WTC11 (cell line): Measurements from ENCODE around the gene SF3B1. TPM values are rescaled to one million over a fixed set of nuclear protein-coding genes. Genes with fewer than 3 reads are reported as not detected.

Source experiments
- ATAC-seq: fragments of 200-7000 bp; cut with Tn5 transposase; 2 replicates; pipeline ENCODE4 v1.10.0; 2021; ENCODE audit warnings: mild to moderate bottlenecking, moderate library complexity
- CTCF ChIA-PET: fragments of 300-600 bp; sonication (Branson Sonifier 250); formaldehyde crosslinking; loops from one replicate; lab custom pipeline; 2021; ENCODE audit warnings: antibody characterized with exemption; lab: Charles Lee
- POLR2A ChIA-PET: fragments of 350-600 bp; sonication (Branson Sonifier 250); formaldehyde crosslinking; loops from one replicate; lab custom pipeline; 2021; ENCODE audit warnings: antibody characterized with exemption; lab: Charles Lee
- DNase-seq: peaks from one replicate; pipeline ENCODE4 v3.0.0; 2021; ENCODE audit warnings: low spot score
- H3K27ac Mint-ChIP-seq: 2 replicates; pipeline ENCODE4 v1.8.0; 2021; ENCODE audit warnings: mixed read lengths
- H3K27me3 Mint-ChIP-seq: 2 replicates; pipeline ENCODE4 v1.8.0; 2021; ENCODE audit warnings: low read depth, mild to moderate bottlenecking, moderate library complexity, mixed read lengths
- H3K36me3 Mint-ChIP-seq: 2 replicates; pipeline ENCODE4 v1.8.0; 2021; ENCODE audit warnings: mixed read lengths
- H3K4me1 Mint-ChIP-seq: 2 replicates; pipeline ENCODE4 v1.8.0; 2022; ENCODE audit warnings: mixed read lengths
- H3K4me3 Mint-ChIP-seq: 2 replicates; pipeline ENCODE4 v1.8.0; 2021; ENCODE audit warnings: mild to moderate bottlenecking, moderate library complexity, mixed read lengths
- H3K9me3 Mint-ChIP-seq: 2 replicates; pipeline ENCODE4 v1.8.0; 2021; ENCODE audit warnings: mixed read lengths
- ATF1 ChIP-seq: sonication (generic); formaldehyde crosslinking; IDR thresholded peaks from 2 replicates; pipeline ENCODE4 v1.8.1; 2023; ENCODE audit warnings: mild to moderate bottlenecking, moderate library complexity, missing genetic modification reagents
- CREB1 ChIP-seq: sonication (generic); formaldehyde crosslinking; IDR thresholded peaks from 2 replicates; pipeline ENCODE4 v1.8.0; 2023; ENCODE audit warnings: mild to moderate bottlenecking, missing genetic modification reagents
- ELF4 ChIP-seq: sonication (generic); formaldehyde crosslinking; IDR thresholded peaks from 2 replicates; pipeline ENCODE4 v1.8.1; 2022; ENCODE audit warnings: low read depth, mild to moderate bottlenecking, moderate library complexity, missing genetic modification reagents
- ESRRA ChIP-seq: sonication (generic); formaldehyde crosslinking; IDR thresholded peaks from 2 replicates; pipeline ENCODE4 v1.8.1; 2022; ENCODE audit warnings: mild to moderate bottlenecking, missing genetic modification reagents, borderline replicate concordance
- GRHL2 ChIP-seq: fragments of 250-450 bp; sonication (Bioruptor Pico); IDR thresholded peaks from 2 replicates; pipeline ENCODE4 v1.8.0; 2022; ENCODE audit warnings: mild to moderate bottlenecking, moderate library complexity; ENCODE audit not compliant: insufficient replicate concordance, severe bottlenecking
- IRF2 ChIP-seq: sonication (generic); formaldehyde crosslinking; IDR thresholded peaks from 2 replicates; pipeline ENCODE4 v1.8.0; 2022; ENCODE audit warnings: low read depth, missing genetic modification reagents, borderline replicate concordance
- JAZF1 ChIP-seq: fragments of 250-450 bp; sonication (Bioruptor Pico); IDR thresholded peaks from 2 replicates; pipeline ENCODE4 v1.9.0; 2021; ENCODE audit warnings: moderate library complexity, mild to moderate bottlenecking, inconsistent platforms
- MXD4 ChIP-seq: fragments of 250-450 bp; sonication (Bioruptor Pico); IDR thresholded peaks from 2 replicates; pipeline ENCODE4 v1.8.0; 2021; ENCODE audit warnings: mild to moderate bottlenecking, moderate library complexity, borderline replicate concordance
- RORB ChIP-seq: fragments of 250-450 bp; sonication (Bioruptor Pico); IDR thresholded peaks from 2 replicates; pipeline ENCODE4 v1.9.0; 2021; ENCODE audit warnings: mild to moderate bottlenecking
- TEAD1 ChIP-seq: sonication (generic); formaldehyde crosslinking; IDR thresholded peaks from 2 replicates; pipeline ENCODE4 v1.8.0; 2022; ENCODE audit warnings: mild to moderate bottlenecking, missing genetic modification reagents
- ZBTB21 ChIP-seq: sonication (generic); formaldehyde crosslinking; IDR thresholded peaks from 2 replicates; pipeline ENCODE4 v1.8.1; 2023; ENCODE audit warnings: mild to moderate bottlenecking, missing genetic modification reagents, borderline replicate concordance
- ZNF219 ChIP-seq: sonication (generic); formaldehyde crosslinking; IDR thresholded peaks from 2 replicates; pipeline ENCODE4 v1.8.0; 2023; ENCODE audit warnings: missing genetic modification reagents, mild to moderate bottlenecking, borderline replicate concordance
- ZNF671 ChIP-seq: fragments of 250-450 bp; sonication (Bioruptor Pico); IDR thresholded peaks from 2 replicates; pipeline ENCODE4 v1.8.0; 2021; ENCODE audit warnings: mild to moderate bottlenecking
- total RNA-seq: library from RNA; stranded (reverse); gene quantifications from 3 replicates; pipeline ENCODE4 v1.2.3, GENCODE V29; 2021
- TF ChIP-seq, protein P1 (sequence below): sonication (generic); formaldehyde crosslinking; conservative IDR thresholded peaks from 2 replicates; pipeline ENCODE4 v1.8.1; 2022; ENCODE audit warnings: mild to moderate bottlenecking, missing genetic modification reagents
- TF ChIP-seq, protein P2 (sequence below): fragments of 250-450 bp; sonication (Bioruptor Pico); IDR thresholded peaks from 2 replicates; pipeline ENCODE4 v2.1.2; 2022; ENCODE audit warnings: mild to moderate bottlenecking, moderate library complexity
- TF ChIP-seq, protein P3 (sequence below): sonication (generic); formaldehyde crosslinking; conservative IDR thresholded peaks from 2 replicates; pipeline ENCODE4 v1.8.1; 2023; ENCODE audit warnings: mild to moderate bottlenecking, low read depth, missing genetic modification reagents, moderate library complexity
- TF ChIP-seq, protein P4 (sequence below): fragments of 250-450 bp; sonication (Bioruptor Pico); IDR thresholded peaks from 2 replicates; pipeline ENCODE4 v1.9.0; 2021; ENCODE audit warnings: mild to moderate bottlenecking
- TF ChIP-seq, protein P5 (sequence below): sonication (generic); formaldehyde crosslinking; IDR thresholded peaks from 2 replicates; pipeline ENCODE4 v1.8.0; 2023; ENCODE audit warnings: missing genetic modification reagents
- TF ChIP-seq, protein P6 (sequence below): sonication (generic); formaldehyde crosslinking; IDR thresholded peaks from 2 replicates; pipeline ENCODE4 v1.8.1; 2023; ENCODE audit warnings: mild to moderate bottlenecking, moderate library complexity, missing genetic modification reagents

Gene SF3B1
- total RNA-seq, 1 experiment from 2014 or later: 321 TPM

DNA sequence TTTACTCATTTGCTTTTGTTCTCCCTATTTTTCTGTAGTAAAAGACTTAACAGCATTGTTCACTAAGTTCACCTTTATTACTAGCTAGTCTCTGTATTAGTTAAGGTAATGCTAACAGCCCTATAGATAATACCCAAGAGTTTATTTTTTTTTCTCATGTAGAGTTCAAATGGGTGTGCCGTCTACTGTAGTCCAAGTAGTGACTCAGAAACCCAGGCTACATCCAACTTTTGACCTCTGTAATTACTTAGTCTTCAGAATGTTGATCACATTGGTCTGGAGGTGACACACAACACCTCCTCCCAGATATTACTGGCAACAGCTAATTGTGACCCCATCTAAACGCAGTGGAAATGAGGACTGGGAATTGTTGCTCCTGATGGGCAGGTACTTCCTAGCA is 26.2 kb upstream of the SF3B1 start:
- peaks cover 21% of the 10 kb centered on the region for H3K36me3 Mint-ChIP-seq
- H3K27me3 Mint-ChIP-seq: no peaks in the 10 kb centered on the region
- H3K4me1 Mint-ChIP-seq: no peaks in the 10 kb centered on the region
- TF ChIP-seq TEAD1 (CRISPR knock-in tag) (no peak), GRHL2 (CRISPR knock-in tag) (no peak)
- ATAC-seq (no peak), DNase-seq (no peak)
- ChIA-PET CTCF (no interaction called here), POLR2A (no interaction called here)
- H3K9me3 Mint-ChIP-seq: no peaks in the 10 kb centered on the region
- 0 out of 2 replicates have a peak overlapping the region, but pooled peaks have one; percentile 19 for H3K27ac Mint-ChIP-seq
- H3K4me3 Mint-ChIP-seq: no peak overlapping the region

DNA sequence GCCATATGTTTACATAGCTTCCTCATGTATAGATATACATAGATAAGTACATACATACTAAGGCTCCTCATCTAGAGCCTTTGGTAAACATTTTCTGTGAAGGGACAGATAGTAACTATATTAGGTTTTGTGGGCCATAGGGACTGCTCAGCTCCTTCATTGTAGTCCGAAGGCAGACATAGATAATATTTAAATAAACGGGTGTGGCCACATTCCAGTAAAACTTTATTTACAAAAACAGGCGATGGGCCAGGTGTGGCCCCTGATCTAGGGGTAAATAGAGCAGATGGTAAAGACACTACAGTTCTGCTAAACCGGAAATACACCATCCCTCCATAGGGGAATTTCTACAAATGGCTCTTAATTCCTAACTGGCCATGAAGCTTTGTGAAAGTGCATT is 25.8 kb upstream of the SF3B1 start:
- ChIA-PET POLR2A (no interaction called here), CTCF (no interaction called here)
- H3K9me3 Mint-ChIP-seq: peaks cover 3% of the 10 kb centered on the region
- H3K27ac Mint-ChIP-seq: no peak overlapping the region
- TF ChIP-seq ZBTB21 (CRISPR knock-in tag): no peak
- TF ChIP-seq, protein P1, sequence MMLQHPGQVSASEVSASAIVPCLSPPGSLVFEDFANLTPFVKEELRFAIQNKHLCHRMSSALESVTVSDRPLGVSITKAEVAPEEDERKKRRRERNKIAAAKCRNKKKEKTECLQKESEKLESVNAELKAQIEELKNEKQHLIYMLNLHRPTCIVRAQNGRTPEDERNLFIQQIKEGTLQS (CRISPR knock-in tag): no peak
- TF ChIP-seq ATF1 (CRISPR knock-in tag): no peak
- no peak for TF ChIP-seq ELF4 (CRISPR knock-in tag)
- TF ChIP-seq, protein P2, sequence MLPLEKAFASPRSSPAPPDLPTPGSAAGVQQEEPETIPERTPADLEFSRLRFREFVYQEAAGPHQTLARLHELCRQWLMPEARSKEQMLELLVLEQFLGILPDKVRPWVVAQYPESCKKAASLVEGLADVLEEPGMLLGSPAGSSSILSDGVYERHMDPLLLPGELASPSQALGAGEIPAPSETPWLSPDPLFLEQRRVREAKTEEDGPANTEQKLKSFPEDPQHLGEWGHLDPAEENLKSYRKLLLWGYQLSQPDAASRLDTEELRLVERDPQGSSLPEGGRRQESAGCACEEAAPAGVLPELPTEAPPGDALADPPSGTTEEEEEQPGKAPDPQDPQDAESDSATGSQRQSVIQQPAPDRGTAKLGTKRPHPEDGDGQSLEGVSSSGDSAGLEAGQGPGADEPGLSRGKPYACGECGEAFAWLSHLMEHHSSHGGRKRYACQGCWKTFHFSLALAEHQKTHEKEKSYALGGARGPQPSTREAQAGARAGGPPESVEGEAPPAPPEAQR (CRISPR knock-in tag): no peak
- TF ChIP-seq RORB (CRISPR knock-in tag): no peak
- TF ChIP-seq, all 79 proteins: peak for 0
- Mint-ChIP-seq H3K27me3 (no peaks in the 10 kb centered on the region), H3K4me1 (no peaks in the 10 kb centered on the region), H3K36me3 (peaks cover 19% of the 10 kb centered on the region), H3K4me3 (no peak overlapping the region)
- no peak for ATAC-seq
- no peak for DNase-seq

DNA sequence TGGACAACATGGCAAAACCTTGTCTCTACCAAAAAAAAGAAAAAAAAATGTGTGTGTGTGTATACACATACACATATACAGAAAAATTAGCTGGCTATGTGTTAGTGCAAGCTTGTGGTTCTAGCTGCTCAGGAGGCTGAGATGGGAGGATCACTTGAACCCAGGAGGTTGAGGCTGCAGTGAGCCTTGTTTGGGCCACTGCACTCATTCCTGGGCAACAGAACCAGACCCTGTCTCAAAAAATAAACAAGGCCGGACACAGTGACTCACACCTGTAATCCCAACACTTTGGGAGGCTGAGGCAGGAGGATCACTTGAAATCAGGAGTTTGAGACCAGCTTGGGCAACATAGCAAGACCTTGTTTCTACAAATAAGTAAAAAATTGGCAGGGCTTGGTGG is 20.6 kb upstream of the SF3B1 start:
- peaks cover 4% of the 10 kb centered on the region for H3K36me3 Mint-ChIP-seq
- TF ChIP-seq ZNF219 (CRISPR knock-in tag): no peak
- no peak for TF ChIP-seq CREB1 (CRISPR knock-in tag)
- TF ChIP-seq, protein P3, sequence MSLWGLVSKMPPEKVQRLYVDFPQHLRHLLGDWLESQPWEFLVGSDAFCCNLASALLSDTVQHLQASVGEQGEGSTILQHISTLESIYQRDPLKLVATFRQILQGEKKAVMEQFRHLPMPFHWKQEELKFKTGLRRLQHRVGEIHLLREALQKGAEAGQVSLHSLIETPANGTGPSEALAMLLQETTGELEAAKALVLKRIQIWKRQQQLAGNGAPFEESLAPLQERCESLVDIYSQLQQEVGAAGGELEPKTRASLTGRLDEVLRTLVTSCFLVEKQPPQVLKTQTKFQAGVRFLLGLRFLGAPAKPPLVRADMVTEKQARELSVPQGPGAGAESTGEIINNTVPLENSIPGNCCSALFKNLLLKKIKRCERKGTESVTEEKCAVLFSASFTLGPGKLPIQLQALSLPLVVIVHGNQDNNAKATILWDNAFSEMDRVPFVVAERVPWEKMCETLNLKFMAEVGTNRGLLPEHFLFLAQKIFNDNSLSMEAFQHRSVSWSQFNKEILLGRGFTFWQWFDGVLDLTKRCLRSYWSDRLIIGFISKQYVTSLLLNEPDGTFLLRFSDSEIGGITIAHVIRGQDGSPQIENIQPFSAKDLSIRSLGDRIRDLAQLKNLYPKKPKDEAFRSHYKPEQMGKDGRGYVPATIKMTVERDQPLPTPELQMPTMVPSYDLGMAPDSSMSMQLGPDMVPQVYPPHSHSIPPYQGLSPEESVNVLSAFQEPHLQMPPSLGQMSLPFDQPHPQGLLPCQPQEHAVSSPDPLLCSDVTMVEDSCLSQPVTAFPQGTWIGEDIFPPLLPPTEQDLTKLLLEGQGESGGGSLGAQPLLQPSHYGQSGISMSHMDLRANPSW: no peak
- no peaks in the 10 kb centered on the region; the same call in 1 of the 2 replicates for H3K27me3 Mint-ChIP-seq
- POLR2A ChIA-PET: no interaction called here
- peak overlapping the region; percentile 12; the same call in 1 of the 2 replicates for H3K4me3 Mint-ChIP-seq
- DNase-seq: no peak
- CTCF ChIA-PET: interaction anchor here (0.5 to 0.6 kb wide), 2 partner anchors 20 to 346 kb away, joined by 3 to 4 read pairs; no protein-coding TSS in a partner anchor
- H3K27ac Mint-ChIP-seq: no peak overlapping the region
- peaks cover 10% of the 10 kb centered on the region for H3K4me1 Mint-ChIP-seq
- peaks cover 5% of the 10 kb centered on the region for H3K9me3 Mint-ChIP-seq
- no peak for ATAC-seq

DNA sequence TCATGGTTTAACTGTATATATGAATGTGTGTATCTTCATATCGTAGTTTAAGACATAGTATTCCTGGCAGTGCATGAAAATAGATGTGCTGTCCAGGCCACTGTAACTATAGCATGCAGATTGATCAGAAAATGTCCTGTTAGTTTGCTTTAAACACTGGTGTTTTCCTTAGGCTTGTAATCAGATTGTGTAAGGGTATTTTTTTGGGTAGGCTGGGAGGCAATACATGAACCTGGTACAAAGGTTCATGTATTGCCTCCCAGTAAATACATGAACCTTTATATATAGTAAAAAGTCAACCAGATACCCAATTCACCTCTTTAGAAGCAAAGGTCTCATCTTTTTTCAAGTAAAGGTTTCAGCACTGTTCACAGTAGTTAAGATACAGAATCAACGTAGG is 20.1 kb upstream of the SF3B1 start:
- DNase-seq (no peak), ATAC-seq (no peak)
- Mint-ChIP-seq H3K9me3 (peaks cover 5% of the 10 kb centered on the region), H3K4me3 (peak overlapping the region; percentile 100), H3K36me3 (peaks cover 3% of the 10 kb centered on the region; the same call in 1 of the 2 replicates), H3K27ac (peak overlapping the region; percentile 100; the same call in 1 of the 2 replicates), H3K27me3 (no peaks in the 10 kb centered on the region; the same call in 1 of the 2 replicates), H3K4me1 (peaks cover 10% of the 10 kb centered on the region)
- CTCF ChIA-PET: interaction anchor here (0.6 kb wide), 1 partner anchor 347 kb away, joined by 4 read pairs; no protein-coding TSS in a partner anchor
- POLR2A ChIA-PET: no interaction called here
- TF ChIP-seq, protein P1 (CRISPR knock-in tag): no peak
- TF ChIP-seq ESRRA (no peak), ZNF671 (CRISPR knock-in tag) (no peak), MXD4 (CRISPR knock-in tag) (no peak), JAZF1 (CRISPR knock-in tag) (no peak), IRF2 (no peak)
- TF ChIP-seq, protein P4, sequence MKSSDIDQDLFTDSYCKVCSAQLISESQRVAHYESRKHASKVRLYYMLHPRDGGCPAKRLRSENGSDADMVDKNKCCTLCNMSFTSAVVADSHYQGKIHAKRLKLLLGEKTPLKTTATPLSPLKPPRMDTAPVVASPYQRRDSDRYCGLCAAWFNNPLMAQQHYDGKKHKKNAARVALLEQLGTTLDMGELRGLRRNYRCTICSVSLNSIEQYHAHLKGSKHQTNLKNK: no peak
- TF ChIP-seq, protein P5, sequence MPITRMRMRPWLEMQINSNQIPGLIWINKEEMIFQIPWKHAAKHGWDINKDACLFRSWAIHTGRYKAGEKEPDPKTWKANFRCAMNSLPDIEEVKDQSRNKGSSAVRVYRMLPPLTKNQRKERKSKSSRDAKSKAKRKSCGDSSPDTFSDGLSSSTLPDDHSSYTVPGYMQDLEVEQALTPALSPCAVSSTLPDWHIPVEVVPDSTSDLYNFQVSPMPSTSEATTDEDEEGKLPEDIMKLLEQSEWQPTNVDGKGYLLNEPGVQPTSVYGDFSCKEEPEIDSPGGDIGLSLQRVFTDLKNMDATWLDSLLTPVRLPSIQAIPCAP (CRISPR knock-in tag): no peak
- TF ChIP-seq, protein P6, sequence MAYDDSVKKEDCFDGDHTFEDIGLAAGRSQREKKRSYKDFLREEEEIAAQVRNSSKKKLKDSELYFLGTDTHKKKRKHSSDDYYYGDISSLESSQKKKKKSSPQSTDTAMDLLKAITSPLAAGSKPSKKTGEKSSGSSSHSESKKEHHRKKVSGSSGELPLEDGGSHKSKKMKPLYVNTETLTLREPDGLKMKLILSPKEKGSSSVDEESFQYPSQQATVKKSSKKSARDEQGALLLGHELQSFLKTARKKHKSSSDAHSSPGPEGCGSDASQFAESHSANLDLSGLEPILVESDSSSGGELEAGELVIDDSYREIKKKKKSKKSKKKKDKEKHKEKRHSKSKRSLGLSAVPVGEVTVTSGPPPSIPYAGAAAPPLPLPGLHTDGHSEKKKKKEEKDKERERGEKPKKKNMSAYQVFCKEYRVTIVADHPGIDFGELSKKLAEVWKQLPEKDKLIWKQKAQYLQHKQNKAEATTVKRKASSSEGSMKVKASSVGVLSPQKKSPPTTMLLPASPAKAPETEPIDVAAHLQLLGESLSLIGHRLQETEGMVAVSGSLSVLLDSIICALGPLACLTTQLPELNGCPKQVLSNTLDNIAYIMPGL: no peak
